ENCODE results near the gene GPC4.

GPC4 gene

DNA sequence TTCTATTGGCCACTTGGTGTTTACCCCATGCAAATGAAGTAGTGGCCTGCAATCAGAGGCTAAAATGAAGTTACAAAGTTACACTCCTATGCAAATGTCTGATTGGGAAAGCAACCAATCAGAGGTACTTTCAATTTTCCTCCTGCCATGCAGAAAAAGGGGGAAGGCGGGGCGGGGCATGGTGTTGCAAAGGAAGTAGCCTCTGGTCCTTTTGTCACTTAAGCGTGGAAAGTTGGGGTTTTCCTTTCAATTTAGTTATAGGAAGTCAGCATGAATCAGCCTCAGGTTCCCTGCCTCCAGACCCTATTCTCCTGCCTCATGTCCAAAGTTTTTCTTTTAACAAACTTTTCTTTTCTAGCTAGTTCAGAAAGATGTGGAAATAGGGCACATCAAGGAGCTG, 69.3 kb downstream of the GPC4 start:
- ATAC-seq = no peak
- TF ChIP-seq, protein P1, sequence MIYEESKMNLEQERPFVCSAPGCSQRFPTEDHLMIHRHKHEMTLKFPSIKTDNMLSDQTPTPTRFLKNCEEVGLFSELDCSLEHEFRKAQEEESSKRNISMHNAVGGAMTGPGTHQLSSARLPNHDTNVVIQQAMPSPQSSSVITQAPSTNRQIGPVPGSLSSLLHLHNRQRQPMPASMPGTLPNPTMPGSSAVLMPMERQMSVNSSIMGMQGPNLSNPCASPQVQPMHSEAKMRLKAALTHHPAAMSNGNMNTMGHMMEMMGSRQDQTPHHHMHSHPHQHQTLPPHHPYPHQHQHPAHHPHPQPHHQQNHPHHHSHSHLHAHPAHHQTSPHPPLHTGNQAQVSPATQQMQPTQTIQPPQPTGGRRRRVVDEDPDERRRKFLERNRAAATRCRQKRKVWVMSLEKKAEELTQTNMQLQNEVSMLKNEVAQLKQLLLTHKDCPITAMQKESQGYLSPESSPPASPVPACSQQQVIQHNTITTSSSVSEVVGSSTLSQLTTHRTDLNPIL (CRISPR knock-in tag; IDR thresholded peaks at IDR 0.05; ENCODE audit: low read depth) = no peak
- TF ChIP-seq GLIS3 (CRISPR knock-in tag; IDR thresholded peaks at IDR 0.05) (no peak), BACH2 (CRISPR knock-in tag; IDR thresholded peaks at IDR 0.05; ENCODE audit: borderline replicate concordance) (no peak), TOX (CRISPR knock-in tag; IDR thresholded peaks at IDR 0.05; ENCODE audit: borderline replicate concordance) (no peak), ESRRG (CRISPR knock-in tag; IDR thresholded peaks at IDR 0.05) (no peak), ISL1 (CRISPR knock-in tag; IDR thresholded peaks at IDR 0.05) (no peak), SNAI2 (CRISPR knock-in tag; IDR thresholded peaks at IDR 0.05) (no peak), ZNF8 (CRISPR knock-in tag; IDR thresholded peaks at IDR 0.05) (no peak), RARB (CRISPR knock-in tag; IDR thresholded peaks at IDR 0.05) (no peak), TCF4 (CRISPR knock-in tag; IDR thresholded peaks at IDR 0.05; ENCODE audit: borderline replicate concordance) (no peak), ZC3H10 (CRISPR knock-in tag; IDR thresholded peaks at IDR 0.05) (no peak), ZNF70 (CRISPR knock-in tag; IDR thresholded peaks at IDR 0.05) (no peak), ZFP30 (CRISPR knock-in tag; IDR thresholded peaks at IDR 0.05) (no peak), ARNTL (CRISPR knock-in tag; IDR thresholded peaks at IDR 0.05; ENCODE audit: borderline replicate concordance, low read depth) (no peak)
- TF ChIP-seq, protein P2, sequence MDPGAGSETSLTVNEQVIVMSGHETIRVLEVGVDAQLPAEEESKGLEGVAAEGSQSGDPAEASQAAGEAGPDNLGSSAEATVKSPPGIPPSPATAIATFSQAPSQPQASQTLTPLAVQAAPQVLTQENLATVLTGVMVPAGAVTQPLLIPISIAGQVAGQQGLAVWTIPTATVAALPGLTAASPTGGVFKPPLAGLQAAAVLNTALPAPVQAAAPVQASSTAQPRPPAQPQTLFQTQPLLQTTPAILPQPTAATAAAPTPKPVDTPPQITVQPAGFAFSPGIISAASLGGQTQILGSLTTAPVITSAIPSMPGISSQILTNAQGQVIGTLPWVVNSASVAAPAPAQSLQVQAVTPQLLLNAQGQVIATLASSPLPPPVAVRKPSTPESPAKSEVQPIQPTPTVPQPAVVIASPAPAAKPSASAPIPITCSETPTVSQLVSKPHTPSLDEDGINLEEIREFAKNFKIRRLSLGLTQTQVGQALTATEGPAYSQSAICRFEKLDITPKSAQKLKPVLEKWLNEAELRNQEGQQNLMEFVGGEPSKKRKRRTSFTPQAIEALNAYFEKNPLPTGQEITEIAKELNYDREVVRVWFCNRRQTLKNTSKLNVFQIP (CRISPR knock-in tag; IDR thresholded peaks at IDR 0.05; ENCODE audit: borderline replicate concordance, low read depth) = no peak
- TF ChIP-seq, protein P3, sequence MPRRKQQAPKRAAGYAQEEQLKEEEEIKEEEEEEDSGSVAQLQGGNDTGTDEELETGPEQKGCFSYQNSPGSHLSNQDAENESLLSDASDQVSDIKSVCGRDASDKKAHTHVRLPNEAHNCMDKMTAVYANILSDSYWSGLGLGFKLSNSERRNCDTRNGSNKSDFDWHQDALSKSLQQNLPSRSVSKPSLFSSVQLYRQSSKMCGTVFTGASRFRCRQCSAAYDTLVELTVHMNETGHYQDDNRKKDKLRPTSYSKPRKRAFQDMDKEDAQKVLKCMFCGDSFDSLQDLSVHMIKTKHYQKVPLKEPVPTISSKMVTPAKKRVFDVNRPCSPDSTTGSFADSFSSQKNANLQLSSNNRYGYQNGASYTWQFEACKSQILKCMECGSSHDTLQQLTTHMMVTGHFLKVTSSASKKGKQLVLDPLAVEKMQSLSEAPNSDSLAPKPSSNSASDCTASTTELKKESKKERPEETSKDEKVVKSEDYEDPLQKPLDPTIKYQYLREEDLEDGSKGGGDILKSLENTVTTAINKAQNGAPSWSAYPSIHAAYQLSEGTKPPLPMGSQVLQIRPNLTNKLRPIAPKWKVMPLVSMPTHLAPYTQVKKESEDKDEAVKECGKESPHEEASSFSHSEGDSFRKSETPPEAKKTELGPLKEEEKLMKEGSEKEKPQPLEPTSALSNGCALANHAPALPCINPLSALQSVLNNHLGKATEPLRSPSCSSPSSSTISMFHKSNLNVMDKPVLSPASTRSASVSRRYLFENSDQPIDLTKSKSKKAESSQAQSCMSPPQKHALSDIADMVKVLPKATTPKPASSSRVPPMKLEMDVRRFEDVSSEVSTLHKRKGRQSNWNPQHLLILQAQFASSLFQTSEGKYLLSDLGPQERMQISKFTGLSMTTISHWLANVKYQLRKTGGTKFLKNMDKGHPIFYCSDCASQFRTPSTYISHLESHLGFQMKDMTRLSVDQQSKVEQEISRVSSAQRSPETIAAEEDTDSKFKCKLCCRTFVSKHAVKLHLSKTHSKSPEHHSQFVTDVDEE (CRISPR knock-in tag; IDR thresholded peaks at IDR 0.05) = no peak
- TF ChIP-seq, protein P4, sequence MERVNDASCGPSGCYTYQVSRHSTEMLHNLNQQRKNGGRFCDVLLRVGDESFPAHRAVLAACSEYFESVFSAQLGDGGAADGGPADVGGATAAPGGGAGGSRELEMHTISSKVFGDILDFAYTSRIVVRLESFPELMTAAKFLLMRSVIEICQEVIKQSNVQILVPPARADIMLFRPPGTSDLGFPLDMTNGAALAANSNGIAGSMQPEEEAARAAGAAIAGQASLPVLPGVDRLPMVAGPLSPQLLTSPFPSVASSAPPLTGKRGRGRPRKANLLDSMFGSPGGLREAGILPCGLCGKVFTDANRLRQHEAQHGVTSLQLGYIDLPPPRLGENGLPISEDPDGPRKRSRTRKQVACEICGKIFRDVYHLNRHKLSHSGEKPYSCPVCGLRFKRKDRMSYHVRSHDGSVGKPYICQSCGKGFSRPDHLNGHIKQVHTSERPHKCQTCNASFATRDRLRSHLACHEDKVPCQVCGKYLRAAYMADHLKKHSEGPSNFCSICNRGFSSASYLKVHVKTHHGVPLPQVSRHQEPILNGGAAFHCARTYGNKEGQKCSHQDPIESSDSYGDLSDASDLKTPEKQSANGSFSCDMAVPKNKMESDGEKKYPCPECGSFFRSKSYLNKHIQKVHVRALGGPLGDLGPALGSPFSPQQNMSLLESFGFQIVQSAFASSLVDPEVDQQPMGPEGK (CRISPR knock-in tag; IDR thresholded peaks at IDR 0.05; ENCODE audit: borderline replicate concordance) = no peak
- TF ChIP-seq, protein P5, sequence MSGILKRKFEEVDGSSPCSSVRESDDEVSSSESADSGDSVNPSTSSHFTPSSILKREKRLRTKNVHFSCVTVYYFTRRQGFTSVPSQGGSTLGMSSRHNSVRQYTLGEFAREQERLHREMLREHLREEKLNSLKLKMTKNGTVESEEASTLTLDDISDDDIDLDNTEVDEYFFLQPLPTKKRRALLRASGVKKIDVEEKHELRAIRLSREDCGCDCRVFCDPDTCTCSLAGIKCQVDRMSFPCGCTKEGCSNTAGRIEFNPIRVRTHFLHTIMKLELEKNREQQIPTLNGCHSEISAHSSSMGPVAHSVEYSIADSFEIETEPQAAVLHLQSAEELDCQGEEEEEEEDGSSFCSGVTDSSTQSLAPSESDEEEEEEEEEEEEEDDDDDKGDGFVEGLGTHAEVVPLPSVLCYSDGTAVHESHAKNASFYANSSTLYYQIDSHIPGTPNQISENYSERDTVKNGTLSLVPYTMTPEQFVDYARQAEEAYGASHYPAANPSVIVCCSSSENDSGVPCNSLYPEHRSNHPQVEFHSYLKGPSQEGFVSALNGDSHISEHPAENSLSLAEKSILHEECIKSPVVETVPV (CRISPR knock-in tag; IDR thresholded peaks at IDR 0.05) = no peak

DNA sequence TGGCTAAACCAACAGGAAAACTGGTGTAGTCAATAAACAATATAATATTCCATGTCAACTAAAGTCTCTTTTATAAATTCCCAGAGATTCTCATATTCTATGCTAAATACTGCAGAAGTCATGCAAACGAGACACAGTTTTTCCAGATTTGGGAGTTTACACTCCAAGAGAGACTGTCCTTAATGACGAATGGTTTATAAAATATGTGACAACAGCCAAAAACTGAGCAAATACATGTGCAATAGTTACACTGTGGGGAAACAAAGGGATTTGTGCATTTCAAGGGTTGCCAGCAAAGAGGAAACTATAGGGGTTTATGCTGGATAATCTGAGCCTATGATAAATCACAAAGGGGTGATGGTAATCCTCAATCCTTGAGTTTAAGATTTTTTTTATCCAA, 75.7 kb downstream of the GPC4 start:
- ATAC-seq = no peak
- TF ChIP-seq CSDC2 (CRISPR knock-in tag; IDR thresholded peaks at IDR 0.05) (no peak), ARNTL (CRISPR knock-in tag; IDR thresholded peaks at IDR 0.05; ENCODE audit: borderline replicate concordance, low read depth) (no peak), OSR1 (CRISPR knock-in tag; IDR thresholded peaks at IDR 0.05) (no peak), GLIS3 (CRISPR knock-in tag; IDR thresholded peaks at IDR 0.05) (no peak), ESRRG (CRISPR knock-in tag; IDR thresholded peaks at IDR 0.05) (no peak), ZC3H10 (CRISPR knock-in tag; IDR thresholded peaks at IDR 0.05) (no peak), TCF4 (CRISPR knock-in tag; IDR thresholded peaks at IDR 0.05; ENCODE audit: borderline replicate concordance) (no peak), SNAI2 (CRISPR knock-in tag; IDR thresholded peaks at IDR 0.05) (no peak), RARB (CRISPR knock-in tag; IDR thresholded peaks at IDR 0.05) (no peak), ZNF70 (CRISPR knock-in tag; IDR thresholded peaks at IDR 0.05) (no peak), ZFP3 (CRISPR knock-in tag; IDR thresholded peaks at IDR 0.05) (no peak), ISL1 (CRISPR knock-in tag; IDR thresholded peaks at IDR 0.05) (no peak)
- TF ChIP-seq, protein P5 (CRISPR knock-in tag; IDR thresholded peaks at IDR 0.05) = no peak
- TF ChIP-seq, protein P1 (CRISPR knock-in tag; IDR thresholded peaks at IDR 0.05; ENCODE audit: low read depth) = no peak
- TF ChIP-seq, protein P3 (CRISPR knock-in tag; IDR thresholded peaks at IDR 0.05) = no peak
- TF ChIP-seq, protein P4 (CRISPR knock-in tag; IDR thresholded peaks at IDR 0.05; ENCODE audit: borderline replicate concordance) = no peak
